ENCODE results near the gene MSL1. TPM values are rescaled to one million over a fixed set of nuclear protein-coding genes. Genes with fewer than 3 reads are reported as not detected.

Gene MSL1
- total and polyA plus RNA-seq, 5 donors from 2014 or later = 9.3 to 126 (median 10.2) TPM

GRCh38 chr17:40075201-40075941 is 46.4 kb upstream of the MSL1 start:
- Histone ChIP-seq H3K4me1 (ENCODE audit: control insufficient read depth, insufficient read depth, low read length, poor library complexity, severe bottlenecking) (peaks cover 32% of the 10 kb centered on the region), H3K36me3 (ENCODE audit: control insufficient read depth, insufficient read depth, low read length) (peaks cover 22% of the 10 kb centered on the region), H3K9me3 (ENCODE audit: control insufficient read depth in 2 of 2, low read length in 2 of 2) (no peaks in the 10 kb centered on the region), H3K27me3 (ENCODE audit: control insufficient read depth, insufficient read depth, low read length) (no peaks in the 10 kb centered on the region), H3K27ac (ENCODE audit: insufficient read depth, low read length, poor library complexity, severe bottlenecking) (no peak overlapping the region), H3K4me3 (ENCODE audit: low read depth, low read length) (no peak overlapping the region)
- Mint-ChIP-seq H3K4me1 (peaks cover 9 to 58% (median 28%) of the 10 kb centered on the region in 4 donors), H3K4me3 (peak overlapping the region; percentile 41 to 76 (median 58)), H3K9me3 (no peaks in the 10 kb centered on the region), H3K36me3 (peaks cover 17% of the 10 kb centered on the region), H3K27me3 (no peaks in the 10 kb centered on the region), H3K27ac (peak overlapping the region; percentile 48 to 86 (median 73))
- DNase-seq (peak; percentile 52 to 69 (median 66)), ATAC-seq (ENCODE audit: low read depth in 2 of 2) (peak; percentile 75)

GRCh38 chr17:40075942-40076498 is 45.8 kb upstream of the MSL1 start:
- Mint-ChIP-seq H3K27me3 (no peaks in the 10 kb centered on the region), H3K36me3 (peaks cover 18% of the 10 kb centered on the region), H3K27ac (peak overlapping the region; percentile 48 to 86 (median 73)), H3K4me1 (peaks cover 9 to 51% (median 23%) of the 10 kb centered on the region in 4 donors), H3K4me3 (peak overlapping the region; percentile 16 to 76 (median 58)), H3K9me3 (no peaks in the 10 kb centered on the region)
- H3K36me3 ChIP-seq (ENCODE audit: control insufficient read depth, insufficient read depth, low read length) = peaks cover 24% of the 10 kb centered on the region
- DNase-seq (no peak), ATAC-seq (ENCODE audit: low read depth in 2 of 2) (no peak)
- no peaks in the 10 kb centered on the region for H3K9me3 ChIP-seq (ENCODE audit: control insufficient read depth in 2 of 2, low read length in 2 of 2)
- no peak overlapping the region for H3K4me3 ChIP-seq (ENCODE audit: low read depth, low read length)
- H3K4me1 ChIP-seq (ENCODE audit: control insufficient read depth, insufficient read depth, low read length, poor library complexity, severe bottlenecking) = peaks cover 26% of the 10 kb centered on the region
- no peak overlapping the region for H3K27ac ChIP-seq (ENCODE audit: insufficient read depth, low read length, poor library complexity, severe bottlenecking)
- no peaks in the 10 kb centered on the region for H3K27me3 ChIP-seq (ENCODE audit: control insufficient read depth, insufficient read depth, low read length)

- peaks cover 9 to 46% (median 23%) of the 10 kb centered on the region in 4 donors for H3K4me1 Mint-ChIP-seq
- ATAC-seq (ENCODE audit: low read depth in 2 of 2) = no peak
- DNase-seq = no peak
- no peaks in the 10 kb centered on the region for H3K9me3 Mint-ChIP-seq
- no peaks in the 10 kb centered on the region for H3K27me3 ChIP-seq (ENCODE audit: control insufficient read depth, insufficient read depth, low read length)
- H3K9me3 ChIP-seq (ENCODE audit: control insufficient read depth in 2 of 2, low read length in 2 of 2) = no peaks in the 10 kb centered on the region
- H3K27me3 Mint-ChIP-seq = no peaks in the 10 kb centered on the region
- H3K4me3 Mint-ChIP-seq = peak overlapping the region in 1 of 4 donors; percentile 15
- H3K27ac ChIP-seq (ENCODE audit: insufficient read depth, low read length, poor library complexity, severe bottlenecking) = no peak overlapping the region
- peaks cover 19% of the 10 kb centered on the region for H3K36me3 Mint-ChIP-seq
- H3K4me3 ChIP-seq (ENCODE audit: low read depth, low read length) = no peak overlapping the region
- H3K4me1 ChIP-seq (ENCODE audit: control insufficient read depth, insufficient read depth, low read length, poor library complexity, severe bottlenecking) = peaks cover 20% of the 10 kb centered on the region
- no peak overlapping the region for H3K27ac Mint-ChIP-seq
- H3K36me3 ChIP-seq (ENCODE audit: control insufficient read depth, insufficient read depth, low read length) = peaks cover 26% of the 10 kb centered on the region
Measured at GRCh38 chr17:40076591-40076990, 45.2 kb upstream of the MSL1 start.

- Mint-ChIP-seq H3K27ac (no peak overlapping the region), H3K9me3 (no peaks in the 10 kb centered on the region), H3K27me3 (no peaks in the 10 kb centered on the region), H3K4me1 (peaks cover 9 to 30% (median 17%) of the 10 kb centered on the region in 4 donors), H3K4me3 (no peak overlapping the region), H3K36me3 (peaks cover 30% of the 10 kb centered on the region)
- Histone ChIP-seq H3K27ac (ENCODE audit: insufficient read depth, low read length, poor library complexity, severe bottlenecking) (no peak overlapping the region), H3K36me3 (ENCODE audit: control insufficient read depth, insufficient read depth, low read length) (peaks cover 37% of the 10 kb centered on the region), H3K4me1 (ENCODE audit: control insufficient read depth, insufficient read depth, low read length, poor library complexity, severe bottlenecking) (peaks cover 15% of the 10 kb centered on the region), H3K4me3 (ENCODE audit: low read depth, low read length) (no peak overlapping the region), H3K27me3 (ENCODE audit: control insufficient read depth, insufficient read depth, low read length) (no peaks in the 10 kb centered on the region), H3K9me3 (ENCODE audit: control insufficient read depth in 2 of 2, low read length in 2 of 2) (no peaks in the 10 kb centered on the region)
- no peak for DNase-seq
- ATAC-seq (ENCODE audit: low read depth in 2 of 2) = no peak
Measured at GRCh38 chr17:40079545-40079944, 42.2 kb upstream of the MSL1 start.

- Histone ChIP-seq H3K36me3 (ENCODE audit: control insufficient read depth, insufficient read depth, low read length) (peaks cover 53% of the 10 kb centered on the region), H3K27ac (ENCODE audit: insufficient read depth, low read length, poor library complexity, severe bottlenecking) (no peak overlapping the region), H3K27me3 (ENCODE audit: control insufficient read depth, insufficient read depth, low read length) (no peaks in the 10 kb centered on the region), H3K4me3 (ENCODE audit: low read depth, low read length) (no peak overlapping the region), H3K9me3 (ENCODE audit: control insufficient read depth in 2 of 2, low read length in 2 of 2) (no peaks in the 10 kb centered on the region), H3K4me1 (ENCODE audit: control insufficient read depth, insufficient read depth, low read length, poor library complexity, severe bottlenecking) (no peaks in the 10 kb centered on the region)
- H3K9me3 Mint-ChIP-seq = no peaks in the 10 kb centered on the region
- peaks cover 30% of the 10 kb centered on the region for H3K36me3 Mint-ChIP-seq
- H3K4me1 Mint-ChIP-seq = peaks cover 0 to 16% (median 4%) of the 10 kb centered on the region in 4 donors
- peak overlapping the region in 1 of 3 donors; percentile 69 for H3K27ac Mint-ChIP-seq
- H3K27me3 Mint-ChIP-seq = no peaks in the 10 kb centered on the region
- ATAC-seq (ENCODE audit: low read depth in 2 of 2) = no peak
- no peak overlapping the region for H3K4me3 Mint-ChIP-seq
- DNase-seq = no peak
Measured at GRCh38 chr17:40084477-40084876, 37.3 kb upstream of the MSL1 start.

GRCh38 chr17:40086150-40087044 is 35.4 kb upstream of the MSL1 start:
- Mint-ChIP-seq H3K4me3 (no peak overlapping the region), H3K4me1 (peaks cover 0 to 27% (median 7%) of the 10 kb centered on the region in 4 donors), H3K27me3 (no peaks in the 10 kb centered on the region), H3K27ac (peak overlapping the region in 2 of 3 donors; percentile 0 to 59), H3K36me3 (peaks cover 29% of the 10 kb centered on the region), H3K9me3 (no peaks in the 10 kb centered on the region)
- DNase-seq = peak; percentile 49 to 53 (median 52)
- Histone ChIP-seq H3K4me1 (ENCODE audit: control insufficient read depth, insufficient read depth, low read length, poor library complexity, severe bottlenecking) (no peaks in the 10 kb centered on the region), H3K36me3 (ENCODE audit: control insufficient read depth, insufficient read depth, low read length) (peaks cover 59% of the 10 kb centered on the region), H3K27ac (ENCODE audit: insufficient read depth, low read length, poor library complexity, severe bottlenecking) (no peak overlapping the region), H3K4me3 (ENCODE audit: low read depth, low read length) (no peak overlapping the region), H3K27me3 (ENCODE audit: control insufficient read depth, insufficient read depth, low read length) (no peaks in the 10 kb centered on the region), H3K9me3 (ENCODE audit: control insufficient read depth in 2 of 2, low read length in 2 of 2) (no peaks in the 10 kb centered on the region)
- peak in 1 of 2 donors; percentile 53 for ATAC-seq (ENCODE audit: low read depth in 2 of 2)

GRCh38 chr17:40087049-40087794 is 34.5 kb upstream of the MSL1 start:
- no peaks in the 10 kb centered on the region for H3K27me3 ChIP-seq (ENCODE audit: control insufficient read depth, insufficient read depth, low read length)
- no peaks in the 10 kb centered on the region for H3K27me3 Mint-ChIP-seq
- peak overlapping the region; percentile 0 to 70 (median 22) for H3K27ac Mint-ChIP-seq
- DNase-seq (no peak), ATAC-seq (ENCODE audit: low read depth in 2 of 2) (no peak)
- H3K36me3 ChIP-seq (ENCODE audit: control insufficient read depth, insufficient read depth, low read length) = peaks cover 59% of the 10 kb centered on the region
- H3K4me1 Mint-ChIP-seq = peaks cover 0 to 29% (median 7%) of the 10 kb centered on the region in 4 donors
- no peaks in the 10 kb centered on the region for H3K4me1 ChIP-seq (ENCODE audit: control insufficient read depth, insufficient read depth, low read length, poor library complexity, severe bottlenecking)
- peaks cover 29% of the 10 kb centered on the region for H3K36me3 Mint-ChIP-seq
- H3K4me3 Mint-ChIP-seq = no peak overlapping the region
- no peaks in the 10 kb centered on the region for H3K9me3 ChIP-seq (ENCODE audit: control insufficient read depth in 2 of 2, low read length in 2 of 2)
- no peak overlapping the region for H3K4me3 ChIP-seq (ENCODE audit: low read depth, low read length)
- H3K9me3 Mint-ChIP-seq = no peaks in the 10 kb centered on the region
- no peak overlapping the region for H3K27ac ChIP-seq (ENCODE audit: insufficient read depth, low read length, poor library complexity, severe bottlenecking)

Measured in CD4-positive, CD25-positive, alpha-beta regulatory T cell (primary cell).